Osteocyte (in vitro differentiated cells): ENCODE data around the gene ANTXR2. TPM values are rescaled to one million over a fixed set of nuclear protein-coding genes. Genes with fewer than 3 reads are reported as not detected.
A peak's percentile ranks its signal among the peaks of the same experiment; 100 is the strongest.

Experiments used
- DNase-seq: peaks from one replicate; pipeline ENCODE4 v3.0.0; 2021; ENCODE audit warnings: mixed read lengths; ENCODE audit not compliant: unreplicated experiment; ENCODE audit errors: extremely low spot score
- H3K27ac Mint-ChIP-seq: one replicate; pipeline ENCODE4 v1.8.0; 2021; ENCODE audit warnings: mild to moderate bottlenecking, mixed read lengths; ENCODE audit not compliant: unreplicated experiment
- H3K27me3 Mint-ChIP-seq: one replicate; pipeline ENCODE4 v1.8.0; 2021; ENCODE audit warnings: mixed read lengths; ENCODE audit not compliant: unreplicated experiment
- H3K36me3 Mint-ChIP-seq: one replicate; pipeline ENCODE4 v1.8.0; 2021; ENCODE audit warnings: mixed read lengths; ENCODE audit not compliant: unreplicated experiment
- H3K4me1 Mint-ChIP-seq: one replicate; pipeline ENCODE4 v1.8.0; 2021; ENCODE audit warnings: mixed read lengths; ENCODE audit not compliant: unreplicated experiment
- H3K4me3 Mint-ChIP-seq: one replicate; pipeline ENCODE4 v1.8.0; 2021; ENCODE audit warnings: mild to moderate bottlenecking, moderate library complexity, mixed read lengths; ENCODE audit not compliant: unreplicated experiment
- H3K9me3 Mint-ChIP-seq: one replicate; pipeline ENCODE4 v1.8.0; 2021; ENCODE audit warnings: mixed read lengths; ENCODE audit not compliant: unreplicated experiment
- CTCF ChIP-seq: fragments of 200-600 bp; sonication (generic); IDR thresholded peaks from 2 replicates; pipeline ENCODE4 v1.5.0; 2021; ENCODE audit warnings: antibody characterized with exemption, mild to moderate bottlenecking, moderate library complexity
- total RNA-seq: library from RNA; stranded (reverse); gene quantifications from 2 replicates; pipeline ENCODE4 v1.2.1, GENCODE V29; 2021

ANTXR2 gene
- total RNA-seq, 1 donor from 2014 or later: 35.3 TPM

- DNase-seq: no peak
Observed at GRCh38 chr4:80074651-80075050, 1.6 kb upstream of the ANTXR2 start.

GRCh38 chr4:80074069-80074468 lies 1.0 kb upstream of the ANTXR2 start:
- Mint-ChIP-seq H3K4me3 (peak overlapping the region; percentile 97), H3K27ac (peak overlapping the region; percentile 47), H3K27me3 (no peaks in the 10 kb centered on the region), H3K4me1 (peaks cover 35% of the 10 kb centered on the region), H3K36me3 (peaks cover 6% of the 10 kb centered on the region), H3K9me3 (peaks cover 3% of the 10 kb centered on the region)
- DNase-seq: no peak
- TF ChIP-seq CTCF: no peak

More at GRCh38 chr4:80074651-80075050, 1.6 kb upstream of the ANTXR2 start:
- Mint-ChIP-seq H3K27me3 (no peaks in the 10 kb centered on the region), H3K36me3 (peaks cover under 1% of the 10 kb centered on the region), H3K27ac (no peak overlapping the region), H3K4me3 (no peak overlapping the region), H3K4me1 (peaks cover 35% of the 10 kb centered on the region), H3K9me3 (peaks cover 3% of the 10 kb centered on the region)
- no peak for TF ChIP-seq CTCF

DNA sequence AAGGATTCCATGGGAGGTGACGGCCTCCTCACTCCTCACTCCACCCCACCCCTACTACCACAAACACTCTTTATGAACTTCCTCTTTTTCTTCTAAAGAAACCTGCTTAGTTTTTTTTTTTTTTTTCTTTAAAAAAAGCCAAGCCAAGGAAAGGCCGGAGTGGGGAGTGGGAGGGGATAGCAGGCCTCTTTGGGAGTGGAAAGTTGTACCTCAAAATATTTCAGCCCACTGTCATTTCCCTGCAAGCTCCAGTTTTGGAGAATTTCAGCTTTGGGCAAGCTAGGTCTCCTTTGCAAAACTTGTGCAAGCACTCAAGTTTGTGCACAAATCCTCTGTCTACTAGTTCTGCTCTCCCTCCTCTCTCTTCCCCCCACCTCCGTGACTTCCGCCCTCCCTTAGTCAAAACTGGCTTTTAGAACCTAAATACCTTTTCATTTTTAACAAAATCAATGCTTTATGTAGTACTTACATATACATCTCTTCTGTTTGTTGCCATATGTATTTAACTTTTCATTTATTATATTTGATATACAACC lies 512 bp upstream of the ANTXR2 start:
- DNase-seq: no peak
- Mint-ChIP-seq H3K9me3 (peaks cover under 1% of the 10 kb centered on the region), H3K4me3 (peak overlapping the region; percentile 97), H3K36me3 (peaks cover 10% of the 10 kb centered on the region), H3K4me1 (peaks cover 35% of the 10 kb centered on the region), H3K27ac (peak overlapping the region; percentile 89), H3K27me3 (no peaks in the 10 kb centered on the region)
- TF ChIP-seq CTCF: no peak

DNA sequence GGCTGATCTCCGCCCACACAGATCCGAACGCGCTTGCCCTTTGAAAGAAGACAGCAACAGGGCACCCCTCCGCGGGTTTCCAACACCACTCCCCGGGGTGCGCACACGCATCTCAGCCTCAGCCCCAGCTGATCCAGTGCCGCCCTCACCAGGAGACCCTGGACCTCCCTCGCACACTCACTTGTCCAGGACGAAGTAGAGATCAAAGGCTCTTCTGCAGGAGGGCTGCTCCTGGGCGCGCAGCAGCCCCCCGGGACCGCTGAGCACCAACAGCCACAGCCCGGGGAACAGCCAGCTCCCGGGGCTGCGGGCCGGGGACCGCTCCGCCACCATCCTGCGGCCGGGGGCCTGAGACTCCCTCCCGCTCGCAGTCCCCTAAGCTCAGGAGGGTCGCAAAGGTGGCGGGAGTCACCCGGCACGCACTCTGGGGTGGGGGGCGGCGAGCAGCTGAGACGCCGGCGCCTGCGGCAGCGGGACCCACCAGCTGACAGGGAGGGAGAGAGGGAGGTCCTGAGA lies 743 bp downstream of the ANTXR2 start:
- Mint-ChIP-seq H3K4me3 (peak overlapping the region; percentile 97), H3K27ac (peak overlapping the region; percentile 89), H3K27me3 (no peaks in the 10 kb centered on the region), H3K9me3 (no peaks in the 10 kb centered on the region), H3K36me3 (peaks cover 18% of the 10 kb centered on the region), H3K4me1 (peaks cover 35% of the 10 kb centered on the region)
- TF ChIP-seq CTCF: no peak
- DNase-seq: no peak

DNA sequence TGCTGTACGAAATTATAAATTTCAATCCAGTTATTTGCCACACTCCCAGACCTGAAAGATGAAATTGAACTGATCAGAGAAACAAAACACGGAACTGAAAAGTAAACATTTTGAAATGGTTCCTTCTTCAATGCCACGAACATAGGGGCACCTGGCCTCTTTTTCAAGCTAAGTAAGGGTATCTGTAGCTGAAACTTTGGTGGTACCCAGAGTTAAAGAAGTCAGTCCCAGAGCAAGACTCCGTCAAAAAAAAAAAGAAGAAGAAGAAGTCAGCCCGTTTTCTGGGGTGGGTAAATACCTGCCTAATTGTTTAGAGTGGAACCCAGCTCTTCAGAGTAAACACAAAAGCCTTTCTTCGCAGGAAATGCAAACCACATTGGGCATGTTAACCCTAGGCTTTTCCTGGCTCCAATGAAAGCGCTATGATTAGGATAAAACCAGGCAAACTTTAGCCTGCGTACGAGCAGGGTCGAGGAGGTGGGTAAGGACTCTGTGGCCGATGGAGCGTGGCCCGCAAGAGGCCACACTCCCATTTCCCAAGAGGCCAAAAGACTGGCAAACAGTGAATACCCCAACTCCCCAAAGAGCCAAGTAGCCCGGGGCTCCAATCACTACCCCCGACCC lies 1.3 kb downstream of the ANTXR2 start:
- Mint-ChIP-seq H3K4me3 (peak overlapping the region; percentile 97), H3K36me3 (peaks cover 22% of the 10 kb centered on the region), H3K4me1 (peaks cover 35% of the 10 kb centered on the region), H3K9me3 (no peaks in the 10 kb centered on the region), H3K27ac (peak overlapping the region; percentile 89), H3K27me3 (no peaks in the 10 kb centered on the region)
- no peak for DNase-seq
- no peak for TF ChIP-seq CTCF
